Endothelial cell (in vitro differentiated cells): ENCODE results near the gene LPP. TPM values are rescaled to one million over a fixed set of nuclear protein-coding genes. Genes with fewer than 3 reads are reported as not detected.

Source experiments
- DNase-seq: peaks from one replicate; pipeline ENCODE4 v3.0.0; 2021; ENCODE audit warnings: low spot score
- H3K27ac Mint-ChIP-seq: one replicate; pipeline ENCODE4 v1.8.0; 2021; ENCODE audit warnings: mixed read lengths, inconsistent platforms; ENCODE audit not compliant: unreplicated experiment
- H3K27me3 Mint-ChIP-seq: one replicate; pipeline ENCODE4 v1.8.0; 2021; ENCODE audit warnings: mild to moderate bottlenecking, moderate library complexity, mixed read lengths, inconsistent platforms; ENCODE audit not compliant: unreplicated experiment
- H3K36me3 Mint-ChIP-seq: one replicate; pipeline ENCODE4 v1.8.0; 2021; ENCODE audit warnings: mild to moderate bottlenecking, low read depth, mixed read lengths, inconsistent platforms; ENCODE audit not compliant: unreplicated experiment
- H3K4me1 Mint-ChIP-seq: one replicate; pipeline ENCODE4 v1.8.0; 2021; ENCODE audit warnings: mild to moderate bottlenecking, mixed read lengths, inconsistent platforms; ENCODE audit not compliant: unreplicated experiment
- H3K4me3 Mint-ChIP-seq: one replicate; pipeline ENCODE4 v1.8.0; 2021; ENCODE audit warnings: mild to moderate bottlenecking, mixed read lengths, inconsistent platforms; ENCODE audit not compliant: unreplicated experiment
- H3K9me3 Mint-ChIP-seq: one replicate; pipeline ENCODE4 v1.8.0; 2021; ENCODE audit warnings: mixed read lengths, inconsistent platforms; ENCODE audit not compliant: unreplicated experiment
- total RNA-seq: library from RNA; stranded (reverse); fragmentation: NEBNext Ultra II Directional; extraction: Animal tissue kit (Norgen Biotek cat#: 25700); gene quantifications from one replicate; pipeline ENCODE4 v1.2.1, GENCODE V29; 2021; ENCODE audit not compliant: unreplicated experiment
- TF ChIP-seq, protein P1 (sequence below): fragments of 200-600 bp; sonication (generic); IDR thresholded peaks from one replicate; pipeline ENCODE4 v1.5.0; 2021; ENCODE audit warnings: antibody characterized with exemption; ENCODE audit not compliant: unreplicated experiment

LPP gene
- total RNA-seq, 1 donor from 2014 or later, result 181 TPM

DNA sequence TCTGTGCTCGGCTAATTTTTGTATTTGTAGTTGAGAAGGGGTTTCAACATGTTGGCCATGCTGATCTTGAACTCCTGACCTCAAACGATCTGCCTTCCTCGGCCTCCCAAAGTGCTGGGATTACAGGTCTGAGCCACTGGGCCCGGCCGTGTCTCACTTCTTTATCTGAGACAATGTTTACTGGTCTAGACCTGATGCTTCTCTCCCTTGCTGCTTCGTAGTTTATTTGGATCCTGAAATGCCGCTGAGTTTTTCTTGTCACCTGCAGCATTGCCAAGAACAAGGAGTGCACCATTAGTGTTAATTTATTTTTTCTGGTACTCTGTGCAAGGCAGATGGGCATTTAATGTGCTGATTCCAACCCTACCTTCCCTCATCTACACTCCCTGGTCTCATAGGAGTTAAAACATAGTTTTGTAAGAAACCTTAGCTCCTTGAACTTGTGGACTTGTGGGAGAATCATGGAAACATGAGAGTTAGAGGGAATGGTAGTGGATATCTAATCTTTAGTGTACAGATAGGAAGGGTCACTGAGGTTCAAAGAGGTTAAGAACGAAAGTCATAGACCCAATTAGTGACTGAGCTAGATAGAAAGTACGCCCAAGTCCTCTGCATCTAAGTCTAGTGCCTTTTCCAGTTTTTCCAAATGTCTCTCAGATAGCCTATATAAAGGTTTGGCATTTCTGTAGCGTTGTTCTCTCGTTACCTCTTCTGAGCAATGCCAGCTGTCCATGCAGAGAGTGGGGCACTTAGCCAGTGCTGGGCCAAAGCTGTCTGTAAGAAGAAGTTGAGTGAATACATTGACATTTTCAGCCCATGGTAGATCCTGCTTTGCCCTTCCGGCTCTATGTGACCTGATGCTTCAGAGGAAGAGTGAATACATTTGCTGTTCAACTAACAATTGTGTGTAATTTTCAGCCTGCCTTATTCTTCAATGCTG lies 244.1 kb downstream of the LPP start:
- Mint-ChIP-seq H3K27ac (no peak overlapping the region), H3K27me3 (peaks cover 2% of the 10 kb centered on the region), H3K36me3 (no peaks in the 10 kb centered on the region), H3K4me1 (peaks cover 24% of the 10 kb centered on the region), H3K4me3 (no peak overlapping the region), H3K9me3 (no peaks in the 10 kb centered on the region)
- TF ChIP-seq, protein P1, sequence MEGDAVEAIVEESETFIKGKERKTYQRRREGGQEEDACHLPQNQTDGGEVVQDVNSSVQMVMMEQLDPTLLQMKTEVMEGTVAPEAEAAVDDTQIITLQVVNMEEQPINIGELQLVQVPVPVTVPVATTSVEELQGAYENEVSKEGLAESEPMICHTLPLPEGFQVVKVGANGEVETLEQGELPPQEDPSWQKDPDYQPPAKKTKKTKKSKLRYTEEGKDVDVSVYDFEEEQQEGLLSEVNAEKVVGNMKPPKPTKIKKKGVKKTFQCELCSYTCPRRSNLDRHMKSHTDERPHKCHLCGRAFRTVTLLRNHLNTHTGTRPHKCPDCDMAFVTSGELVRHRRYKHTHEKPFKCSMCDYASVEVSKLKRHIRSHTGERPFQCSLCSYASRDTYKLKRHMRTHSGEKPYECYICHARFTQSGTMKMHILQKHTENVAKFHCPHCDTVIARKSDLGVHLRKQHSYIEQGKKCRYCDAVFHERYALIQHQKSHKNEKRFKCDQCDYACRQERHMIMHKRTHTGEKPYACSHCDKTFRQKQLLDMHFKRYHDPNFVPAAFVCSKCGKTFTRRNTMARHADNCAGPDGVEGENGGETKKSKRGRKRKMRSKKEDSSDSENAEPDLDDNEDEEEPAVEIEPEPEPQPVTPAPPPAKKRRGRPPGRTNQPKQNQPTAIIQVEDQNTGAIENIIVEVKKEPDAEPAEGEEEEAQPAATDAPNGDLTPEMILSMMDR, result no peak
- no peak for DNase-seq

- no peak for DNase-seq
- H3K27ac Mint-ChIP-seq, result no peak overlapping the region
- no peaks in the 10 kb centered on the region for H3K9me3 Mint-ChIP-seq
- H3K27me3 Mint-ChIP-seq, result peaks cover 2% of the 10 kb centered on the region
- TF ChIP-seq, protein P1, result no peak
- H3K4me3 Mint-ChIP-seq, result no peak overlapping the region
- H3K4me1 Mint-ChIP-seq, result peaks cover 24% of the 10 kb centered on the region
- no peaks in the 10 kb centered on the region for H3K36me3 Mint-ChIP-seq
Measured at GRCh38 chr3:188400494-188401243, 246.7 kb downstream of the LPP start.

GRCh38 chr3:188401244-188401993 lies 247.5 kb downstream of the LPP start:
- Mint-ChIP-seq H3K4me3 (no peak overlapping the region), H3K4me1 (peaks cover 24% of the 10 kb centered on the region), H3K27ac (no peak overlapping the region), H3K36me3 (no peaks in the 10 kb centered on the region), H3K27me3 (peaks cover 4% of the 10 kb centered on the region), H3K9me3 (no peaks in the 10 kb centered on the region)
- TF ChIP-seq, protein P1, result no peak
- DNase-seq, result no peak

DNA sequence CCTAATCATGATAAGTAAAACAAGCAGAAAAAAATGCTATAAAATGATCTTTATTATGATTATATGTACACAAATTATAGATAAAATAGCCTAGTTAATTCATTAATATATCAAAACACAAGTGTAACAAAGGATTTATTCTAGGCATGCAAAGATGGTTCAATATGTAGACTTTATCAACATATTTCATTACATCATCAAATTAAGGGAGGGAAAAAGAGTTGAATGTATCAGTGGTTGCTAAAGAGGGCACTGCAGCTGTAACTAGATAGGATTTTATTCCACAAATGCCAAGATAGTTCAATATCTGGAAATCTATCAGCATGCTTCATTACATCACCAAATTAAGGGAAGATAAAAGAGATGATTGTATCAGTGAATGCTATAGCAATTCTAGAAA lies 248.3 kb downstream of the LPP start:
- H3K27ac Mint-ChIP-seq, result no peak overlapping the region
- H3K4me3 Mint-ChIP-seq, result no peak overlapping the region
- no peak for DNase-seq
- peaks cover 4% of the 10 kb centered on the region for H3K27me3 Mint-ChIP-seq
- H3K36me3 Mint-ChIP-seq, result peaks cover 2% of the 10 kb centered on the region
- TF ChIP-seq, protein P1, result no peak
- H3K9me3 Mint-ChIP-seq, result no peaks in the 10 kb centered on the region
- H3K4me1 Mint-ChIP-seq, result peaks cover 17% of the 10 kb centered on the region
